ENCODE results near the gene TNRC18.

The TNRC18 gene

DNA sequence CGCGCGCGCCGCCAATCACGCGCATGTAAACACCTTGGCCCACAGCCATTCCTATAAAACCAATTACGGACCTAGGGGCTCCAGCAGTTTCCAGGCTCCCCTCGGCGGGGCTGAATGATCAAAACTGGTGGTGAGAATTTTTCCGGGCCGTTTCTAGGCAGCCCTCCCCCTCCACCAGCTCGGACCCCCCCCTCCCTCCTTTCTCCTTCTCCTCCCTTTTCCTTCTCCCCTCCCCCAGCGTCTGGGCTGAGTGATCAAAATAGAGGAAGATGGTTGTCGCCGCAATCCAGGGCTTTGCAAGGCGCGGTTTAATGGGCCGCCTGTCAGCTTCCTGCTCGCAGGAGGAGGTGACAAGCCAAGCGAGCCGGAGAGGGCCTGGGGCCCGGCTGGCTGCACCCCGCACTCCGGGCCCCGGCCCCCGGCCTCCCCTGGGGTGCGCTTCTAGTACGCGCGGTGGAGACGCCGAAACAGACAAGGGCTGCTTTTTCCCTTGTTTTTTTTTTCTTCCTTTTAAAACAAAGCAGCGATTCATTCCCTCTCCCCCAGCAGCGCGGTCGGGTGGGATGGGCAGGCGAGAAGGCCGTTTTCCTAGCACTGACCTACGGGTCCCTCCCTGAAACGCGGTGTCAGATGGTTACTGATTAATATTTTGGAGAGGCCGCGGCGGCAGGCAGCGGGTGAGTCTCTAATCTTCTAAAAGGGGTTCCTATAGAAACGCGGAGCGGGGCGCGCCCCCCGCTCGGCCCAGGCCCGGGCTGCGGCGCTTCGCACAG is 528 bp upstream of the TNRC18 start:
- H3K27ac ChIP-seq (ENCODE audit: low read length): peak overlapping the region; percentile 89
- H3K4me3 ChIP-seq (ENCODE audit: low read depth in 1 of 2, low read length in 2 of 2): peak overlapping the region; percentile 71 to 91
- peaks cover 0 to 14% of the 10 kb centered on the region in 2 donors for H3K4me1 ChIP-seq (ENCODE audit: control insufficient read depth in 1 of 2, insufficient read depth in 2 of 2, low read length in 2 of 2)
- H3K9me3 ChIP-seq (ENCODE audit: control insufficient read depth in 1 of 2, low read length in 2 of 2): no peaks in the 10 kb centered on the region
- H3K36me3 ChIP-seq (ENCODE audit: control insufficient read depth in 1 of 2, insufficient read depth in 2 of 2, low read length in 2 of 2): peaks cover 0 to 29% of the 10 kb centered on the region in 2 donors
- no peaks in the 10 kb centered on the region for H3K27me3 ChIP-seq (ENCODE audit: low read depth, low read length)

DNA sequence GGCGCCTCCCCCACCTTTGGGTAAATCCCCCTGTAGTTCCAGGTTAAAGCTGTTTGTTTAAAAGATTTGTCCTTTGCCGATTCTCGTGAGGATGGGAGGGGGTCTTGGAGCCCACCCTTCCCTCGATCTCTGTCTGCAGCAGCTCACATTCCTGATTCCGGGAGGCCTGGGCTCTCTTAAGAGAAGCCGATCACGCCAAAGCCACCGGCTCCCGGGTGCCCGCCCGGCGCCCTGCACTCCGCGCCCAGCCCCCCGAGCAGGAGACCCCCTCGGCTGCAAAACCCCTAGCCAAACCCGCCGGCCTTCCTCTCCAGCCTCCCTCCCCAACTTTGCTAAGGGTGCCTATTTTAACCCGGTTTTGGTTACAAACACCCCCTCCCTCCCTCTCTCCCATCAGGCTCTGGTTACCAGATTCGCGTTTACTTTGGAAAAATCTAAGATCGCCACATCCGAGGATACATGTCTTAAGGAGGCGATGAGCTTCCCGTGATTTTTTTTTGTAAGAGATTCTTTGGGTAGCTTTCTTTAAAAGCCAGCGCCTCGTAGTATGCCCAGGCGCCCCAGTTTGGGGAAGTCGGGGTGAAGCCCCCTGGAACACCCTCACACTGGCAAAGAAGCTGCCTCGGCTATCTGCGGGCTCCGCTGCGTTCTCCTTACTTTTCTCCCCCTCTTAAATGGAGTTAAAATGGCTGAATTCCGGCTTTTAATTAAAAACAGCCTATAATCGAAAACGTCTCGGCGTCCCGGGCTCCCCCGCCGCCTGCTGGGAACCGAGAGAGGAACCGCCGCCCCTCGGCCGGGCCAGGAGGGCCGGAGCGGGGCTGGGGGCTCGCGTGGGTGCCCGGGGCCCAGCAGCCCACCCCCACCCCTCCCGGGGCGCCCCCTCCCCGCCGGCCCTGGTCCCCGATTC is 983 bp downstream of the TNRC18 start:
- Histone ChIP-seq H3K9me3 (ENCODE audit: control insufficient read depth in 1 of 2, low read length in 2 of 2) (no peaks in the 10 kb centered on the region), H3K4me3 (ENCODE audit: low read depth in 1 of 2, low read length in 2 of 2) (peak overlapping the region; percentile 86 to 95), H3K4me1 (ENCODE audit: control insufficient read depth in 1 of 2, insufficient read depth in 2 of 2, low read length in 2 of 2) (peaks cover 7 to 20% of the 10 kb centered on the region in 2 donors), H3K36me3 (ENCODE audit: control insufficient read depth in 1 of 2, insufficient read depth in 2 of 2, low read length in 2 of 2) (peaks cover 0 to 29% of the 10 kb centered on the region in 2 donors), H3K27ac (ENCODE audit: low read length) (peak overlapping the region; percentile 98), H3K27me3 (ENCODE audit: low read depth, low read length) (no peaks in the 10 kb centered on the region)

DNA sequence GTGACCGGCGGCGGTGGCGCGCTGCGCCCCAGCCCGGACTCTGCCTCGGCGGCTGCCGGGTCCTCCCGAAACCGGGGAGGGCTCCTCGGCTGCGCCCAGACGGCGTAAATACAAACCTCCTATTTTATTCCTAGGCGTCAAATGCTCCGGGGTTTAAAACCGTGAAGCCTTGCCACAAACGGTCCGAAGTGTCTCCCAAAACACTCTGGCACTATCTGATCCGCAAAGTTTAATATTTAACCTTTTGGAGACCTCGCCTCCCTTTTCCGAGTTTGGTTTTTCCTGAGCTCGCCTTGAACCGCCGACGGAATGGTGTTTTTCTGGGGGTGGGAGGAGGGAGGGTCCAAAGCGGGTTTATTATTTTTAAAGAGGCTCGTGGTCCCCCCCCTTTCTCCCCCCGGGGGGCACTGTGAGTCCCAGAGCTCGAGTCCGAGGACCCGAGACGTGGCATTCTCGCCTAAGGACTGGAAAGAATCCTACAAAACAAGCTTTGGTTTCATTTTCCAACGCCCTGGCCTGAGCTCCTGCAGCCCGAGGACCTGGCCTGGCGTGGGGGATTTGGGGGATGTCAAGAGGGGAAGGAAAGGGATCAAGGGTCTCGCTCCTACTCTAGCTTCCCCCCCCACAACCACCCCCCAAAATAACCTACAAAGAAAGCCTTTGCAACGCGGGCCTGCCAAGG is 1.8 kb downstream of the TNRC18 start:
- peaks cover 8 to 24% of the 10 kb centered on the region in 2 donors for H3K4me1 ChIP-seq (ENCODE audit: control insufficient read depth in 1 of 2, insufficient read depth in 2 of 2, low read length in 2 of 2)

DNA sequence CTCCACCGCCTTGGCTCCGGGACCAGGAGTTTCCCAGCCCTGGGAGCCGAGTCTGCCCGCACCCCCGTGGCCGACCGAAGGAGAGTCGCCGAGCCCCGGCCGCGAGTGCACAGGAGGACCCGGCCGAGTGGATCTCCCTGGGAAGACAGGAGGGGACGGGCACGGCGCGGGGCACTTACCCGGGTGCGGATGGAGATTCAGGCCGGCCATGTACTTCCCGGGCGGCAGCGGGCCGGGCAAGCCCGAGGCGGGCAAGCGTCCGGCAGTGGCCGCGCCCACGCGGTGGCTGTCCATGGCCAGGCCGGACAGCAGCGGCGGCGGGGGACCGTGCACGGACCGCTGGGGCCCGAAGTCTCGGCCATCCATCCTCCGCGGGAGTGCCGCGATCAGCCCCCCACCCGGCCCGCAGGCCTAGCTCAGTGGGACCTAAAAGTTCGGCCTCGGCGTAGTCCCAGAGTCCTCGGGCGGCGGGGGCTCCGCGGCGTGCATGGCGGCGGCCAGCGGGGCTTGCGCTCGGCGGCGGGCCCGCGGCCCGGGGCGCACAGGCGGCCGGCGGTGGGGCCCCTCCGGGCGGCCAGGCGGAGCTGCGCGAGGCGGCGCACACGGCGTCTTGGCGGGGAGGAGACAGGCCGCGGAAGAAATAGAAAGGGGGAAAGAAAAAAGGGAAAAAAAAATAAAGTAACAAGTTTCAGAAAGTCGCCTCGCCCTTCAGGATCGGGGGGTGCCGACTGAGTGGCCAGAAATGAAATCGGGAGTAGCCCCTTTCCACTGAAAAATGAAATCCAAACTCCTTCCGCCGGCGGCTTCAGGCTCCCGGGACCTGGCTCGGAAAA is 2.5 kb downstream of the TNRC18 start:
- Histone ChIP-seq H3K36me3 (ENCODE audit: control insufficient read depth in 1 of 2, insufficient read depth in 2 of 2, low read length in 2 of 2) (peaks cover 0 to 26% of the 10 kb centered on the region in 2 donors), H3K9me3 (ENCODE audit: control insufficient read depth in 1 of 2, low read length in 2 of 2) (no peaks in the 10 kb centered on the region), H3K27me3 (ENCODE audit: low read depth, low read length) (no peaks in the 10 kb centered on the region), H3K27ac (ENCODE audit: low read length) (peak overlapping the region; percentile 98), H3K4me1 (ENCODE audit: control insufficient read depth in 1 of 2, insufficient read depth in 2 of 2, low read length in 2 of 2) (peaks cover 8 to 24% of the 10 kb centered on the region in 2 donors), H3K4me3 (ENCODE audit: low read depth in 1 of 2, low read length in 2 of 2) (peak overlapping the region; percentile 86 to 95)

More for the DNA sequence above, 1.8 kb downstream of the TNRC18 start:
- peak overlapping the region; percentile 98 for H3K27ac ChIP-seq (ENCODE audit: low read length)
- H3K9me3 ChIP-seq (ENCODE audit: control insufficient read depth in 1 of 2, low read length in 2 of 2): no peaks in the 10 kb centered on the region
- H3K4me3 ChIP-seq (ENCODE audit: low read depth in 1 of 2, low read length in 2 of 2): peak overlapping the region; percentile 86 to 95
- peaks cover 0 to 29% of the 10 kb centered on the region in 2 donors for H3K36me3 ChIP-seq (ENCODE audit: control insufficient read depth in 1 of 2, insufficient read depth in 2 of 2, low read length in 2 of 2)
- no peaks in the 10 kb centered on the region for H3K27me3 ChIP-seq (ENCODE audit: low read depth, low read length)

DNA sequence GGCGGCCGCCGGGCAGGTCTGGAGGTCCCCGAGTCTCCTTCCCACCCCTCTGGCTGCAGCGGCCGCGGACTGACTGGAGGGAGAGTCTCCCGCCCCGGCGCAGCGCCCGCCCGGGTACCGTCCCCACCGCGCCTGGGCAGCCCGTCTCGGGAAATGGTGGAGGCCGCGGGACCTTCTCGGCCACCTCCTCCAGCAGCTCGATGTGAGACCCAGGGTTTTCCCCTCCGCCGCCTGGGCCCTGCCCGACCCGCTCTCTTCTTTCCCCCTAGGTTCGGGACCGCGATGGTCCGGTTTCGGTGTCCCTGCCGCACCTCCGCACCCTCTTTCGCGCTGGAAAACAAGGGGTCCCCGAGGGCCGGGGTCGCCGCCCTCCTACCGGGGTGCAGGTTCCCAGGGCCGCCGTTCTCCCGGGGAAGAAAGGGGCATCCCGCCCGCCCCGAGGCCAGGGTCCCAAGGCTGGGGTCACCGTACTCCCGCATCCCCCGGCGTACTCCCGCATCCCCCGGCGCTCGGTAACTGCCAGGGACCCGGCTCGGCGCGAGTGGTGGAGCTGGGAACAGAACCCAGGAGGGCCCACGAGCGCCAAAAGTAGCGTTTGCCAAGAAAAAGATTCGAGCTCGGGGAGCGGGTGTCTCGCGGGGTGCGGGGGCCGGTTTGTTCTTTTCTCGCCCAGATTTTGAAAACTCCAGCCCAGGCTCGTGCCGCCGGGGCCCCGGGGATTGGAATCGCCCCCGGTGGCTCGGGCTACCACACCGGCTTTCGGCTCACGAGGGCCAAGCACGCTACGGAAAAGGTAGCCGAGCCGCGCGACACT is 3.4 kb downstream of the TNRC18 start:
- Histone ChIP-seq H3K9me3 (ENCODE audit: control insufficient read depth in 1 of 2, low read length in 2 of 2) (no peaks in the 10 kb centered on the region), H3K27me3 (ENCODE audit: low read depth, low read length) (no peaks in the 10 kb centered on the region), H3K36me3 (ENCODE audit: control insufficient read depth in 1 of 2, insufficient read depth in 2 of 2, low read length in 2 of 2) (peaks cover 0 to 19% of the 10 kb centered on the region in 2 donors), H3K4me3 (ENCODE audit: low read depth in 1 of 2, low read length in 2 of 2) (peak overlapping the region; percentile 60 to 86), H3K27ac (ENCODE audit: low read length) (peak overlapping the region; percentile 75), H3K4me1 (ENCODE audit: control insufficient read depth in 1 of 2, insufficient read depth in 2 of 2, low read length in 2 of 2) (peaks cover 8 to 24% of the 10 kb centered on the region in 2 donors)

- Histone ChIP-seq H3K27me3 (ENCODE audit: low read depth, low read length) (no peaks in the 10 kb centered on the region), H3K36me3 (ENCODE audit: control insufficient read depth in 1 of 2, insufficient read depth in 2 of 2, low read length in 2 of 2) (peaks cover 0 to 13% of the 10 kb centered on the region in 2 donors), H3K4me1 (ENCODE audit: control insufficient read depth in 1 of 2, insufficient read depth in 2 of 2, low read length in 2 of 2) (peaks cover 11 to 24% of the 10 kb centered on the region in 2 donors), H3K4me3 (ENCODE audit: low read depth in 1 of 2, low read length in 2 of 2) (peak overlapping the region; percentile 60 to 86), H3K27ac (ENCODE audit: low read length) (peak overlapping the region; percentile 75), H3K9me3 (ENCODE audit: control insufficient read depth in 1 of 2, low read length in 2 of 2) (no peaks in the 10 kb centered on the region)
Observed at GRCh38 chr7:5419539-5420066, 4.0 kb downstream of the TNRC18 start.

DNA sequence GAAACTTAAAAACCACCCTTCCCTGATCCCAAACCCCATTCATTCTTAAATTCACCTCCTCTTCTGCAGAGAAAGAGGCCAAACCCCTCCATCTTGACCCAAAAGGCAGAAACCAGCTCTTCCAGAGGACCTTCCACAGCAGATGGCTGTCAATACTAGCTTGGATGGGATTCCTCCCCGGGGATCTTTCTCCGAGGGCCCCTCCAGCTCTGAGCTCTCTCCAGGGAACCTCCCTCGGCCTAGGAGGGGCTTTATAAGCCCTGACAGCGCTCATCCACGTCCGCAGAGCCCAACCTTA is 5.4 kb downstream of the TNRC18 start:
- H3K9me3 ChIP-seq (ENCODE audit: control insufficient read depth in 1 of 2, low read length in 2 of 2): no peaks in the 10 kb centered on the region
- H3K4me3 ChIP-seq (ENCODE audit: low read depth in 1 of 2, low read length in 2 of 2): peak overlapping the region in 1 of 2 donors; percentile 86
- no peaks in the 10 kb centered on the region for H3K27me3 ChIP-seq (ENCODE audit: low read depth, low read length)
- peaks cover 11 to 25% of the 10 kb centered on the region in 2 donors for H3K4me1 ChIP-seq (ENCODE audit: control insufficient read depth in 1 of 2, insufficient read depth in 2 of 2, low read length in 2 of 2)
- peak overlapping the region; percentile 75 for H3K27ac ChIP-seq (ENCODE audit: low read length)
- H3K36me3 ChIP-seq (ENCODE audit: control insufficient read depth in 1 of 2, insufficient read depth in 2 of 2, low read length in 2 of 2): peaks cover 0 to 7% of the 10 kb centered on the region in 2 donors

- Histone ChIP-seq H3K4me1 (ENCODE audit: control insufficient read depth in 1 of 2, insufficient read depth in 2 of 2, low read length in 2 of 2) (peaks cover 11 to 31% of the 10 kb centered on the region in 2 donors), H3K27ac (ENCODE audit: low read length) (peak overlapping the region; percentile 75)
Observed at GRCh38 chr7:5417106-5418071, 6.2 kb downstream of the TNRC18 start.

DNA sequence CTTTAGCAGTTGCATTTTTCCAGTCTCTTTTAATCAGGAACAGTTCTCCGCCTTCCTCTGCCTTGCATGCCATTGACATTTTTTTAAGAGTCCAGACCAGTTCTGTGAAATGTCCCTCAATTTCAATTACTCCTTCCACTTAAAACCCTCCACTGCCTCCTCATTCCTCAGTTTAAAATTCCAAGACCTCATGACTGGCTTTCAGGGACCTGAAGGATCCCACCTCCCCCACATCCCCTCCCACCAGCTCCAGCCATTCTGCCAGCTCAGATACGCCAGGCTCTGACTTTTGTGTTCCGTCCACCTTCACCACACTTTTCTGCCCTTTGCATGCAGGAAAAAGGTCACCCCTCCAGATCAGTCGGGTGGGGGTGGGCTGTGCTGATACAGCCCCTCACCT is 8.7 kb downstream of the TNRC18 start:
- Histone ChIP-seq H3K36me3 (ENCODE audit: control insufficient read depth in 1 of 2, insufficient read depth in 2 of 2, low read length in 2 of 2) (no peaks in the 10 kb centered on the region), H3K9me3 (ENCODE audit: control insufficient read depth in 1 of 2, low read length in 2 of 2) (no peaks in the 10 kb centered on the region), H3K27ac (ENCODE audit: low read length) (no peak overlapping the region), H3K4me3 (ENCODE audit: low read depth in 1 of 2, low read length in 2 of 2) (no peak overlapping the region), H3K4me1 (ENCODE audit: control insufficient read depth in 1 of 2, insufficient read depth in 2 of 2, low read length in 2 of 2) (peaks cover 11 to 31% of the 10 kb centered on the region in 2 donors), H3K27me3 (ENCODE audit: low read depth, low read length) (no peaks in the 10 kb centered on the region)

More at GRCh38 chr7:5417106-5418071, 6.2 kb downstream of the TNRC18 start:
- Histone ChIP-seq H3K9me3 (ENCODE audit: control insufficient read depth in 1 of 2, low read length in 2 of 2) (no peaks in the 10 kb centered on the region), H3K27me3 (ENCODE audit: low read depth, low read length) (no peaks in the 10 kb centered on the region), H3K36me3 (ENCODE audit: control insufficient read depth in 1 of 2, insufficient read depth in 2 of 2, low read length in 2 of 2) (no peaks in the 10 kb centered on the region), H3K4me3 (ENCODE audit: low read depth in 1 of 2, low read length in 2 of 2) (peak overlapping the region in 1 of 2 donors; percentile 86)
